HepG2 (cell line): ENCODE measurements around the gene POLR2H. TPM values are rescaled to one million over a fixed set of nuclear protein-coding genes. Genes with fewer than 3 reads are reported as not detected.

Experiments used
- EHMT2 ChIP-seq: fragments of 200-600 bp; sonication (generic); IDR thresholded peaks from 2 replicates; pipeline ENCODE4 v1.7.0; 2017; ENCODE audit warnings: antibody characterized with exemption, low read depth, low read length, borderline replicate concordance
- KDM3A ChIP-seq: IDR thresholded peaks from 2 replicates; pipeline ENCODE4 v1.6.1; 2018; ENCODE audit warnings: low read depth, missing compliant biosample characterization
- MAFK ChIP-seq, 2 experiments: IDR thresholded peaks in 1 of 2; conservative IDR thresholded peaks in 1 of 2; 2 replicates each; pipeline ENCODE4 v1.6.1; 2011; ENCODE audit warnings: improper control_type of control experiment in 2 of 2, low read length in 2 of 2
- NBN ChIP-seq: fragments of 450-650 bp; conservative IDR thresholded peaks from 2 replicates; pipeline ENCODE4 v1.6.1; 2017
- NFKB2 ChIP-seq: sonication (generic); formaldehyde crosslinking; IDR thresholded peaks from 2 replicates; pipeline ENCODE4 v1.4.0; 2020; ENCODE audit warnings: missing genetic modification reagents, borderline replicate concordance
- NFYB ChIP-seq: sonication (generic); formaldehyde crosslinking; IDR thresholded peaks from 2 replicates; pipeline ENCODE4 v1.4.0; 2020; ENCODE audit warnings: missing genetic modification reagents
- SAFB2 ChIP-seq: sonication (generic); formaldehyde crosslinking; IDR thresholded peaks from 2 replicates; pipeline ENCODE4 v1.5.1; 2020; ENCODE audit warnings: missing genetic modification reagents, low read depth, mild to moderate bottlenecking, borderline replicate concordance
- TCF7L2 ChIP-seq: IDR thresholded peaks from 2 replicates; pipeline ENCODE4 v1.6.1; 2011; ENCODE audit warnings: mild to moderate bottlenecking, low read depth, low read length, moderate library complexity
- ZBTB42 ChIP-seq: sonication (generic); formaldehyde crosslinking; IDR thresholded peaks from 2 replicates; pipeline ENCODE4 v1.5.0; 2020; ENCODE audit warnings: mild to moderate bottlenecking, missing genetic modification reagents
- ZBTB7A ChIP-seq: sonication (generic); formaldehyde crosslinking; IDR thresholded peaks from 2 replicates; pipeline ENCODE4 v1.8.0; 2022; ENCODE audit warnings: mild to moderate bottlenecking, missing genetic modification reagents
- ZC3H13 ChIP-seq: sonication (generic); formaldehyde crosslinking; IDR thresholded peaks from 2 replicates; pipeline ENCODE4 v1.8.1; 2023; ENCODE audit warnings: mild to moderate bottlenecking, missing genetic modification reagents, moderate library complexity
- ZFY ChIP-seq: sonication (generic); formaldehyde crosslinking; IDR thresholded peaks from 2 replicates; pipeline ENCODE4 v1.4.0; 2020; ENCODE audit warnings: missing genetic modification reagents
- ZNF143 ChIP-seq: sonication (generic); formaldehyde crosslinking; IDR thresholded peaks from 2 replicates; pipeline ENCODE4 v1.4.0; 2020; ENCODE audit warnings: missing genetic modification reagents
- ZNF230 ChIP-seq: sonication (generic); formaldehyde crosslinking; IDR thresholded peaks from 2 replicates; pipeline ENCODE4 v1.4.0; 2020; ENCODE audit warnings: mild to moderate bottlenecking, missing genetic modification reagents
- ZNF354B ChIP-seq: sonication (generic); formaldehyde crosslinking; IDR thresholded peaks from 2 replicates; pipeline ENCODE4 v1.8.0; 2022; ENCODE audit warnings: mild to moderate bottlenecking, missing genetic modification reagents
- ZNF432 ChIP-seq: sonication (generic); formaldehyde crosslinking; IDR thresholded peaks from 2 replicates; pipeline ENCODE4 v1.5.0; 2020; ENCODE audit warnings: missing genetic modification reagents, mild to moderate bottlenecking, borderline replicate concordance
- ZNF550 ChIP-seq: sonication (generic); formaldehyde crosslinking; IDR thresholded peaks from 2 replicates; pipeline ENCODE4 v1.4.0; 2020; ENCODE audit warnings: mild to moderate bottlenecking, missing genetic modification reagents, borderline replicate concordance
- ZNF563 ChIP-seq: sonication (generic); formaldehyde crosslinking; IDR thresholded peaks from 2 replicates; pipeline ENCODE4 v1.8.0; 2022; ENCODE audit warnings: mild to moderate bottlenecking, moderate library complexity, missing genetic modification reagents
- ZNF790 ChIP-seq: sonication (generic); formaldehyde crosslinking; IDR thresholded peaks from 2 replicates; pipeline ENCODE4 v1.8.0; 2022; ENCODE audit warnings: missing genetic modification reagents, mild to moderate bottlenecking, borderline replicate concordance
- polyA plus RNA-seq, 8 experiments: library from polyadenylated mRNA; depleted of rRNA in 3 of 8; stranded (reverse) in 7 of 8; unstranded in 1 of 8; fragments of >200 nt; fragmentation: Illumina TruSeq in 4 of 8; extraction: Trizol in 4 of 8; gene quantifications; 2 replicates each; pipeline versions ENCODE4 v1.2.1 to v1.2.3, GENCODE V29; 2011 to 2016; ENCODE audit warnings: low read depth in 4 of 8, missing spikeins in 1 of 8, mixed read lengths in 1 of 8; ENCODE audit not compliant: insufficient read depth in 1 of 8
- total RNA-seq, 5 experiments: library from RNA; depleted of rRNA; stranded (reverse); fragments of >200 nt; fragmentation: Illumina TruSeq; extraction: Trizol; gene quantifications; 2 replicates each; pipeline ENCODE4 v1.2.3, GENCODE V29; 2016; ENCODE audit warnings: low read depth in 1 of 5
- TF ChIP-seq, protein P1 (sequence below): sonication (generic); formaldehyde crosslinking; conservative IDR thresholded peaks from 2 replicates; pipeline ENCODE4 v1.8.0; 2022; ENCODE audit warnings: missing genetic modification reagents
- TF ChIP-seq, protein P2 (sequence below): sonication (generic); IDR thresholded peaks from 2 replicates; pipeline ENCODE4 v1.6.1; 2016; ENCODE audit warnings: low read depth, borderline replicate concordance
- TF ChIP-seq, protein P3 (sequence below): IDR thresholded peaks from 2 replicates; pipeline ENCODE4 v1.6.1; 2016; ENCODE audit warnings: low read depth, borderline replicate concordance
- TF ChIP-seq, protein P4 (sequence below): sonication (generic); formaldehyde crosslinking; IDR thresholded peaks from 2 replicates; pipeline ENCODE4 v1.8.1; 2023; ENCODE audit warnings: missing genetic modification reagents, inconsistent platforms, borderline replicate concordance
- TF ChIP-seq, protein P5 (sequence below): sonication (generic); formaldehyde crosslinking; IDR thresholded peaks from 2 replicates; pipeline ENCODE4 v1.9.0; 2021; ENCODE audit warnings: missing genetic modification reagents, borderline replicate concordance

Gene POLR2H
- total and polyA plus RNA-seq, 2 of the 13 experiments (the other 11 are each of a cell fraction or from before 2014, with no cell fraction given): 118 to 194 TPM

DNA sequence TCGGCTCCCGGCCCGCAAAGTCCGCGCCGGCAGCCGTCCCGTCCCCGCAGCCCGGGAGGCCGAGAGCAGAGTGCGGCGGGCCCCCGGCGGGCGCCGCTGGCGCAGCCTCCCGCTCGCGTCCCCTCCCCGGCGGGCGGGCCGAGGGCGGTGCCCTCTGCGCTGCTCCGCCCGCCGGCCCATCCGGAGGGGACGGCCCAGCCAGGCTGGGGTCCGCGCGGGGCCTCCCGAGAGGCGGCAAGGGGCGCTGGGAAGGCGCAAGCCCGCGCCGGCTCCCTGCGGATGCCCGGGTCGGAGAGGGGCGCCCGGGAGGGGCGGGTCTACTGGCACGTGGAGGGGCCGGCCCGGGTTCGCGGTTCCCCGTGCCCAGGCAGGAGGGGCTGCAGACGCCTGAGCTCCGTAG, at the start of gene POLR2H, which contains the start of gene CLCN2 (continued):
- TF ChIP-seq NBN: no peak
- no peak for TF ChIP-seq ZNF230 (CRISPR knock-in tag)
- TF ChIP-seq TCF7L2: no peak
- TF ChIP-seq, protein P1, sequence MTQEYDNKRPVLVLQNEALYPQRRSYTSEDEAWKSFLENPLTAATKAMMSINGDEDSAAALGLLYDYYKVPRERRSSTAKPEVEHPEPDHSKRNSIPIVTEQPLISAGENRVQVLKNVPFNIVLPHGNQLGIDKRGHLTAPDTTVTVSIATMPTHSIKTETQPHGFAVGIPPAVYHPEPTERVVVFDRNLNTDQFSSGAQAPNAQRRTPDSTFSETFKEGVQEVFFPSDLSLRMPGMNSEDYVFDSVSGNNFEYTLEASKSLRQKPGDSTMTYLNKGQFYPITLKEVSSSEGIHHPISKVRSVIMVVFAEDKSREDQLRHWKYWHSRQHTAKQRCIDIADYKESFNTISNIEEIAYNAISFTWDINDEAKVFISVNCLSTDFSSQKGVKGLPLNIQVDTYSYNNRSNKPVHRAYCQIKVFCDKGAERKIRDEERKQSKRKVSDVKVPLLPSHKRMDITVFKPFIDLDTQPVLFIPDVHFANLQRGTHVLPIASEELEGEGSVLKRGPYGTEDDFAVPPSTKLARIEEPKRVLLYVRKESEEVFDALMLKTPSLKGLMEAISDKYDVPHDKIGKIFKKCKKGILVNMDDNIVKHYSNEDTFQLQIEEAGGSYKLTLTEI (CRISPR knock-in tag): no peak
- no peak; the same call in 1 of the 2 replicates for TF ChIP-seq ZNF790 (CRISPR knock-in tag)
- TF ChIP-seq, protein P2, sequence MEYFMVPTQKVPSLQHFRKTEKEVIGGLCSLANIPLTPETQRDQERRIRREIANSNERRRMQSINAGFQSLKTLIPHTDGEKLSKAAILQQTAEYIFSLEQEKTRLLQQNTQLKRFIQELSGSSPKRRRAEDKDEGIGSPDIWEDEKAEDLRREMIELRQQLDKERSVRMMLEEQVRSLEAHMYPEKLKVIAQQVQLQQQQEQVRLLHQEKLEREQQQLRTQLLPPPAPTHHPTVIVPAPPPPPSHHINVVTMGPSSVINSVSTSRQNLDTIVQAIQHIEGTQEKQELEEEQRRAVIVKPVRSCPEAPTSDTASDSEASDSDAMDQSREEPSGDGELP: no peak
- TF ChIP-seq ZBTB42: no peak
- TF ChIP-seq NFKB2 (CRISPR knock-in tag): peak; percentile 74; the same call in 1 of the 2 replicates
- TF ChIP-seq EHMT2: no peak
- TF ChIP-seq ZNF432 (CRISPR knock-in tag): no peak
- TF ChIP-seq, protein P3, sequence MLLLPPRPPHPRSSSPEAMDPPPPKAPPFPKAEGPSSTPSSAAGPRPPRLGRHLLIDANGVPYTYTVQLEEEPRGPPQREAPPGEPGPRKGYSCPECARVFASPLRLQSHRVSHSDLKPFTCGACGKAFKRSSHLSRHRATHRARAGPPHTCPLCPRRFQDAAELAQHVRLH (CRISPR knock-in tag): no peak
- TF ChIP-seq ZFY: peak; percentile 84
- no peak; the same call in 1 of the 2 replicates for TF ChIP-seq SAFB2 (CRISPR knock-in tag)
- no peak for TF ChIP-seq ZNF550 (CRISPR knock-in tag)
- TF ChIP-seq, protein P4, sequence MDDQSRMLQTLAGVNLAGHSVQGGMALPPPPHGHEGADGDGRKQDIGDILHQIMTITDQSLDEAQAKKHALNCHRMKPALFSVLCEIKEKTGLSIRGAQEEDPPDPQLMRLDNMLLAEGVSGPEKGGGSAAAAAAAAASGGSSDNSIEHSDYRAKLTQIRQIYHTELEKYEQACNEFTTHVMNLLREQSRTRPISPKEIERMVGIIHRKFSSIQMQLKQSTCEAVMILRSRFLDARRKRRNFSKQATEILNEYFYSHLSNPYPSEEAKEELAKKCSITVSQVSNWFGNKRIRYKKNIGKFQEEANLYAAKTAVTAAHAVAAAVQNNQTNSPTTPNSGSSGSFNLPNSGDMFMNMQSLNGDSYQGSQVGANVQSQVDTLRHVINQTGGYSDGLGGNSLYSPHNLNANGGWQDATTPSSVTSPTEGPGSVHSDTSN (CRISPR knock-in tag): no peak
- TF ChIP-seq ZC3H13 (CRISPR knock-in tag): no peak; the same call in 1 of the 2 replicates
- TF ChIP-seq NFYB (CRISPR knock-in tag): no peak
- TF ChIP-seq ZNF563 (CRISPR knock-in tag): 0 out of 2 replicates have a peak, but pooled peaks have one; percentile 59
- TF ChIP-seq MAFK (conservative IDR thresholded peaks at IDR 0.05 in 1 of 2, IDR thresholded peaks at IDR 0.05 in 1 of 2; ENCODE audit: low read length in 2 of 2): no peak
- TF ChIP-seq, protein P5, sequence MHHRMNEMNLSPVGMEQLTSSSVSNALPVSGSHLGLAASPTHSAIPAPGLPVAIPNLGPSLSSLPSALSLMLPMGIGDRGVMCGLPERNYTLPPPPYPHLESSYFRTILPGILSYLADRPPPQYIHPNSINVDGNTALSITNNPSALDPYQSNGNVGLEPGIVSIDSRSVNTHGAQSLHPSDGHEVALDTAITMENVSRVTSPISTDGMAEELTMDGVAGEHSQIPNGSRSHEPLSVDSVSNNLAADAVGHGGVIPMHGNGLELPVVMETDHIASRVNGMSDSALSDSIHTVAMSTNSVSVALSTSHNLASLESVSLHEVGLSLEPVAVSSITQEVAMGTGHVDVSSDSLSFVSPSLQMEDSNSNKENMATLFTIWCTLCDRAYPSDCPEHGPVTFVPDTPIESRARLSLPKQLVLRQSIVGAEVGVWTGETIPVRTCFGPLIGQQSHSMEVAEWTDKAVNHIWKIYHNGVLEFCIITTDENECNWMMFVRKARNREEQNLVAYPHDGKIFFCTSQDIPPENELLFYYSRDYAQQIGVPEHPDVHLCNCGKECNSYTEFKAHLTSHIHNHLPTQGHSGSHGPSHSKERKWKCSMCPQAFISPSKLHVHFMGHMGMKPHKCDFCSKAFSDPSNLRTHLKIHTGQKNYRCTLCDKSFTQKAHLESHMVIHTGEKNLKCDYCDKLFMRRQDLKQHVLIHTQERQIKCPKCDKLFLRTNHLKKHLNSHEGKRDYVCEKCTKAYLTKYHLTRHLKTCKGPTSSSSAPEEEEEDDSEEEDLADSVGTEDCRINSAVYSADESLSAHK: no peak
- peak; percentile 54; the same call in 1 of the 2 replicates for TF ChIP-seq ZNF143 (CRISPR knock-in tag)
- 0 out of 2 replicates have a peak, but pooled peaks have one; percentile 31 for TF ChIP-seq KDM3A (CRISPR knock-in tag)
- no peak for TF ChIP-seq ZBTB7A (CRISPR knock-in tag)
- TF ChIP-seq ZNF354B (CRISPR knock-in tag): no peak
